ENCODE results near the gene SORCS3. TPM values are rescaled to one million over a fixed set of nuclear protein-coding genes. Genes with fewer than 3 reads are reported as not detected.

Gene SORCS3
- total and polyA plus RNA-seq, 4 donors: 0.93 TPM; not detected in 3

DNA sequence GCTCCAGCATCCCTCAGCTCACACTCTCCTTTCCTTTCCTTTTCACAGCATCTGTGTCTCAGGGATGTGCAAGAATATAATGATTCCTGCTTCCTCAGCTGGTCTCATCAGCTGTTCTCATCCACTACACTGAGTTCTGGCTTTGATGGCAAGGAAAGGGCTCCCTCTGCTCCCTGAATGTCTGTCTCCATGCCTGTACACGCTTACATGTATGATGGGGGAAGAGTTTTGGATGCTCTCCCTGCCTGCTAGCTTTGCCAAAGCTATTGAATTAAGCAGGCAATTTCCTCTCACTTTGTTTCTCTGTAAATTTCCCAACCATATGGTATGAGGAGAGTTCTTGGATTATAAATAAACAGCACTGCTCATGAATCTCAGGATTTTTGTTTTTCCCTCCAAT, 254.5 kb downstream of the SORCS3 start:
- Histone ChIP-seq H3K36me3 (ENCODE audit: control insufficient read depth in 4 of 4, insufficient read depth in 3 of 4, low read depth in 1 of 4, low read length in 3 of 4) (no peaks in the 10 kb centered on the region), H3K27me3 (ENCODE audit: control insufficient read depth in 4 of 4, insufficient read depth in 4 of 4, low read length in 3 of 4) (no peaks in the 10 kb centered on the region), H3K27ac (ENCODE audit: low read depth in 1 of 2, low read length in 2 of 2) (no peak overlapping the region), H3K4me3 (ENCODE audit: low read depth in 1 of 3, low read length in 3 of 3) (no peak overlapping the region), H3K9me3 (ENCODE audit: control insufficient read depth in 4 of 4, low read length in 3 of 4) (peaks cover 0 to 6% (median 0%) of the 10 kb centered on the region in 4 donors), H3K9ac (ENCODE audit: low read depth in 1 of 2, low read length in 2 of 2) (no peak overlapping the region), H3K4me1 (ENCODE audit: control insufficient read depth in 4 of 4, insufficient read depth in 4 of 4, low read length in 3 of 4) (no peaks in the 10 kb centered on the region)
- WGBS: 38% methylated on average over 1 of the region's 1 CpG
- DNase-seq (ENCODE audit: low spot score): no peak
- TF ChIP-seq, protein P1, sequence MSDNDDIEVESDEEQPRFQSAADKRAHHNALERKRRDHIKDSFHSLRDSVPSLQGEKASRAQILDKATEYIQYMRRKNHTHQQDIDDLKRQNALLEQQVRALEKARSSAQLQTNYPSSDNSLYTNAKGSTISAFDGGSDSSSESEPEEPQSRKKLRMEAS (IDR thresholded peaks at IDR 0.05): no peak
- TF ChIP-seq SP1 (IDR thresholded peaks at IDR 0.05) (no peak), RXRA (IDR thresholded peaks at IDR 0.05) (no peak), FOXA1 (IDR thresholded peaks at IDR 0.05) (no peak), YY1 (IDR thresholded peaks at IDR 0.05) (no peak), JUND (IDR thresholded peaks at IDR 0.05) (no peak), HNF4G (IDR thresholded peaks at IDR 0.05) (no peak), HNF4A (conservative IDR thresholded peaks at IDR 0.05) (no peak), FOXA2 (IDR thresholded peaks at IDR 0.05) (no peak), GABPA (IDR thresholded peaks at IDR 0.05 in 1 of 2, conservative IDR thresholded peaks at IDR 0.05 in 1 of 2) (no peak)
- TF ChIP-seq, protein P2, sequence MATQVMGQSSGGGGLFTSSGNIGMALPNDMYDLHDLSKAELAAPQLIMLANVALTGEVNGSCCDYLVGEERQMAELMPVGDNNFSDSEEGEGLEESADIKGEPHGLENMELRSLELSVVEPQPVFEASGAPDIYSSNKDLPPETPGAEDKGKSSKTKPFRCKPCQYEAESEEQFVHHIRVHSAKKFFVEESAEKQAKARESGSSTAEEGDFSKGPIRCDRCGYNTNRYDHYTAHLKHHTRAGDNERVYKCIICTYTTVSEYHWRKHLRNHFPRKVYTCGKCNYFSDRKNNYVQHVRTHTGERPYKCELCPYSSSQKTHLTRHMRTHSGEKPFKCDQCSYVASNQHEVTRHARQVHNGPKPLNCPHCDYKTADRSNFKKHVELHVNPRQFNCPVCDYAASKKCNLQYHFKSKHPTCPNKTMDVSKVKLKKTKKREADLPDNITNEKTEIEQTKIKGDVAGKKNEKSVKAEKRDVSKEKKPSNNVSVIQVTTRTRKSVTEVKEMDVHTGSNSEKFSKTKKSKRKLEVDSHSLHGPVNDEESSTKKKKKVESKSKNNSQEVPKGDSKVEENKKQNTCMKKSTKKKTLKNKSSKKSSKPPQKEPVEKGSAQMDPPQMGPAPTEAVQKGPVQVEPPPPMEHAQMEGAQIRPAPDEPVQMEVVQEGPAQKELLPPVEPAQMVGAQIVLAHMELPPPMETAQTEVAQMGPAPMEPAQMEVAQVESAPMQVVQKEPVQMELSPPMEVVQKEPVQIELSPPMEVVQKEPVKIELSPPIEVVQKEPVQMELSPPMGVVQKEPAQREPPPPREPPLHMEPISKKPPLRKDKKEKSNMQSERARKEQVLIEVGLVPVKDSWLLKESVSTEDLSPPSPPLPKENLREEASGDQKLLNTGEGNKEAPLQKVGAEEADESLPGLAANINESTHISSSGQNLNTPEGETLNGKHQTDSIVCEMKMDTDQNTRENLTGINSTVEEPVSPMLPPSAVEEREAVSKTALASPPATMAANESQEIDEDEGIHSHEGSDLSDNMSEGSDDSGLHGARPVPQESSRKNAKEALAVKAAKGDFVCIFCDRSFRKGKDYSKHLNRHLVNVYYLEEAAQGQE (IDR thresholded peaks at IDR 0.05): no peak
- TF ChIP-seq, protein P3, sequence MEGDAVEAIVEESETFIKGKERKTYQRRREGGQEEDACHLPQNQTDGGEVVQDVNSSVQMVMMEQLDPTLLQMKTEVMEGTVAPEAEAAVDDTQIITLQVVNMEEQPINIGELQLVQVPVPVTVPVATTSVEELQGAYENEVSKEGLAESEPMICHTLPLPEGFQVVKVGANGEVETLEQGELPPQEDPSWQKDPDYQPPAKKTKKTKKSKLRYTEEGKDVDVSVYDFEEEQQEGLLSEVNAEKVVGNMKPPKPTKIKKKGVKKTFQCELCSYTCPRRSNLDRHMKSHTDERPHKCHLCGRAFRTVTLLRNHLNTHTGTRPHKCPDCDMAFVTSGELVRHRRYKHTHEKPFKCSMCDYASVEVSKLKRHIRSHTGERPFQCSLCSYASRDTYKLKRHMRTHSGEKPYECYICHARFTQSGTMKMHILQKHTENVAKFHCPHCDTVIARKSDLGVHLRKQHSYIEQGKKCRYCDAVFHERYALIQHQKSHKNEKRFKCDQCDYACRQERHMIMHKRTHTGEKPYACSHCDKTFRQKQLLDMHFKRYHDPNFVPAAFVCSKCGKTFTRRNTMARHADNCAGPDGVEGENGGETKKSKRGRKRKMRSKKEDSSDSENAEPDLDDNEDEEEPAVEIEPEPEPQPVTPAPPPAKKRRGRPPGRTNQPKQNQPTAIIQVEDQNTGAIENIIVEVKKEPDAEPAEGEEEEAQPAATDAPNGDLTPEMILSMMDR (IDR thresholded peaks at IDR 0.05; ENCODE audit: low read depth, low read length, missing input control): no peak

DNA sequence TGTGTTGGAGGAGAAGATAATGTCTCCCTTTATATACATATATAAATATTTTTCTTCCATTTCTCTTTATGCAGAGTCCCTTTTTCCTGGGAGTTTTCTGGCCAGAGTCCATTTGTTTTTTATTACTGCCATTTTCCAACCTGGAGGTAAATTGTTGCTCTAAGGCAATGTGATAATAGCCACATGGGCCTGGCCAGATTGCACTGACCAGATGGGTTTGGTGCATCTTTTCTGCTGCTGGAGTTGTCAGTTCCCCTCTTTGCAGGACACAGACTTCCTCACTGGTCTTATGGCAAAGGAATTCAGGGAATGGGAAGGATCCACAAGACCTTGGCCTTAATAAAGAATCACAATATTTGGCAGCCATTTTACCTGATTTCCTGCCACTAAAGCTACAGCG, 254.9 kb downstream of the SORCS3 start:
- TF ChIP-seq HNF4A (conservative IDR thresholded peaks at IDR 0.05): no peak
- TF ChIP-seq GABPA (IDR thresholded peaks at IDR 0.05 in 1 of 2, conservative IDR thresholded peaks at IDR 0.05 in 1 of 2): no peak
- TF ChIP-seq, protein P3 (IDR thresholded peaks at IDR 0.05; ENCODE audit: low read depth, low read length, missing input control): no peak
- no peak for TF ChIP-seq TAF1 (conservative IDR thresholded peaks at IDR 0.05)
- TF ChIP-seq SP1 (IDR thresholded peaks at IDR 0.05): no peak
- TF ChIP-seq YY1 (IDR thresholded peaks at IDR 0.05): no peak
- no peak for TF ChIP-seq FOXA1 (IDR thresholded peaks at IDR 0.05)
- no peak for TF ChIP-seq FOXA2 (IDR thresholded peaks at IDR 0.05)
- TF ChIP-seq, protein P4, sequence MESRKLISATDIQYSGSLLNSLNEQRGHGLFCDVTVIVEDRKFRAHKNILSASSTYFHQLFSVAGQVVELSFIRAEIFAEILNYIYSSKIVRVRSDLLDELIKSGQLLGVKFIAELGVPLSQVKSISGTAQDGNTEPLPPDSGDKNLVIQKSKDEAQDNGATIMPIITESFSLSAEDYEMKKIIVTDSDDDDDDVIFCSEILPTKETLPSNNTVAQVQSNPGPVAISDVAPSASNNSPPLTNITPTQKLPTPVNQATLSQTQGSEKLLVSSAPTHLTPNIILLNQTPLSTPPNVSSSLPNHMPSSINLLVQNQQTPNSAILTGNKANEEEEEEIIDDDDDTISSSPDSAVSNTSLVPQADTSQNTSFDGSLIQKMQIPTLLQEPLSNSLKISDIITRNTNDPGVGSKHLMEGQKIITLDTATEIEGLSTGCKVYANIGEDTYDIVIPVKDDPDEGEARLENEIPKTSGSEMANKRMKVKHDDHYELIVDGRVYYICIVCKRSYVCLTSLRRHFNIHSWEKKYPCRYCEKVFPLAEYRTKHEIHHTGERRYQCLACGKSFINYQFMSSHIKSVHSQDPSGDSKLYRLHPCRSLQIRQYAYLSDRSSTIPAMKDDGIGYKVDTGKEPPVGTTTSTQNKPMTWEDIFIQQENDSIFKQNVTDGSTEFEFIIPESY (IDR thresholded peaks at IDR 0.05): no peak
- TF ChIP-seq HNF4G (IDR thresholded peaks at IDR 0.05): no peak
- no peak for TF ChIP-seq EGR1 (IDR thresholded peaks at IDR 0.05; ENCODE audit: low read depth in 2 of 2)
- TF ChIP-seq RAD21 (IDR thresholded peaks at IDR 0.05): no peak
- TF ChIP-seq RXRA (IDR thresholded peaks at IDR 0.05): no peak
- no peak for TF ChIP-seq NR2F2 (IDR thresholded peaks at IDR 0.05)
- Histone ChIP-seq H3K27me3 (ENCODE audit: control insufficient read depth in 4 of 4, insufficient read depth in 4 of 4, low read length in 3 of 4) (no peaks in the 10 kb centered on the region), H3K9me3 (ENCODE audit: control insufficient read depth in 4 of 4, low read length in 3 of 4) (peaks cover 0 to 4% (median 0%) of the 10 kb centered on the region in 4 donors), H3K9ac (ENCODE audit: low read depth in 1 of 2, low read length in 2 of 2) (no peak overlapping the region), H3K36me3 (ENCODE audit: control insufficient read depth in 4 of 4, insufficient read depth in 3 of 4, low read depth in 1 of 4, low read length in 3 of 4) (no peaks in the 10 kb centered on the region), H3K4me1 (ENCODE audit: control insufficient read depth in 4 of 4, insufficient read depth in 4 of 4, low read length in 3 of 4) (no peaks in the 10 kb centered on the region), H3K4me3 (ENCODE audit: low read depth in 1 of 3, low read length in 3 of 3) (no peak overlapping the region), H3K27ac (ENCODE audit: low read depth in 1 of 2, low read length in 2 of 2) (no peak overlapping the region)
- WGBS: 61% methylated on average over 1 of the region's 1 CpG
- DNase-seq (ENCODE audit: low spot score): no peak
